OCI-LY1 (cell line): ENCODE data around the gene FCGR2B.
A peak's percentile ranks its signal among the peaks of the same experiment; 100 is the strongest.

Experiments
- H2AFZ ChIP-seq: fragments of 200-600 bp; sonication (generic), shearing (Covaris generic); 2 replicates; pipeline ENCODE4 v1.6.0; 2014; ENCODE audit warnings: antibody characterized with exemption, mild to moderate bottlenecking, low read length
- H3F3A ChIP-seq: fragments of 200-600 bp; sonication (generic), shearing (Covaris generic); 2 replicates; pipeline ENCODE4 v1.6.0; 2014; ENCODE audit warnings: mild to moderate bottlenecking, antibody characterized with exemption, low read length, moderate library complexity; ENCODE audit not compliant: insufficient read depth
- H3K27ac ChIP-seq: fragments of 200-600 bp; sonication (generic); 2 replicates; pipeline ENCODE4 v1.5.1; 2014; ENCODE audit warnings: low read length, mixed run types, mild to moderate bottlenecking, low read depth; ENCODE audit not compliant: poor library complexity, severe bottlenecking
- H3K27me3 ChIP-seq: fragments of 200-600 bp; sonication (generic); 2 replicates; pipeline ENCODE4 v1.6.0; 2014; ENCODE audit warnings: antibody characterized with exemption, mild to moderate bottlenecking, low read length, moderate library complexity; ENCODE audit not compliant: insufficient read depth
- H3K36me3 ChIP-seq: fragments of 200-600 bp; sonication (generic); 2 replicates; pipeline ENCODE4 v1.6.1; 2014; ENCODE audit warnings: mild to moderate bottlenecking, antibody characterized with exemption, low read length, moderate library complexity, mixed read lengths; ENCODE audit not compliant: insufficient read depth
- H3K4me1 ChIP-seq: fragments of 200-600 bp; sonication (generic); 2 replicates; pipeline ENCODE4 v1.5.1; 2014; ENCODE audit warnings: mild to moderate bottlenecking, low read length, moderate library complexity; ENCODE audit not compliant: insufficient read depth, severe bottlenecking
- H3K4me2 ChIP-seq: fragments of 200-600 bp; sonication (generic), shearing (Covaris generic); 2 replicates; pipeline ENCODE4 v1.6.1; 2014; ENCODE audit warnings: low read length
- H3K4me3 ChIP-seq: fragments of 200-600 bp; sonication (generic); 2 replicates; pipeline ENCODE4 v1.5.1; 2014; ENCODE audit warnings: low read length, low read depth, mild to moderate bottlenecking, mixed read lengths; ENCODE audit not compliant: poor library complexity, severe bottlenecking
- H3K79me2 ChIP-seq: fragments of 200-600 bp; shearing (Covaris generic); 2 replicates; pipeline ENCODE4 v1.6.1; 2016; ENCODE audit warnings: mixed run types, low read length, mixed read lengths; ENCODE audit not compliant: insufficient read depth
- H3K9ac ChIP-seq: fragments of 200-600 bp; sonication (generic), shearing (Covaris generic); 2 replicates; pipeline ENCODE4 v1.6.1; 2014; ENCODE audit warnings: mild to moderate bottlenecking, low read length, mixed read lengths
- H3K9me2 ChIP-seq: fragments of 200-600 bp; sonication (generic), shearing (Covaris generic); 2 replicates; pipeline ENCODE4 v1.6.1; 2014; ENCODE audit warnings: low read depth, mild to moderate bottlenecking, low read length, mixed read lengths
- H3K9me3 ChIP-seq: fragments of 200-600 bp; shearing (Covaris generic); 2 replicates; pipeline ENCODE4 v1.6.1; 2014; ENCODE audit warnings: low read length, mixed read lengths
- H4K20me1 ChIP-seq: fragments of 200-600 bp; sonication (generic), shearing (Covaris generic); 2 replicates; pipeline ENCODE4 v1.6.0; 2016; ENCODE audit warnings: mild to moderate bottlenecking, low read length; ENCODE audit not compliant: insufficient read depth
- EZH2 ChIP-seq: fragments of 200-600 bp; sonication (generic), shearing (Covaris generic); IDR thresholded peaks from 2 replicates; pipeline ENCODE4 v1.8.0; 2017; ENCODE audit warnings: borderline replicate concordance, mixed run types, mild to moderate bottlenecking, antibody characterized with exemption, low read length, moderate library complexity, mixed read lengths
- TF ChIP-seq, protein P1 (sequence below): fragments of 200-600 bp; sonication (generic), shearing (Covaris generic); IDR thresholded peaks from 2 replicates; pipeline ENCODE4 v1.5.1; 2017; ENCODE audit warnings: mild to moderate bottlenecking, antibody characterized with exemption, low read length, moderate library complexity, mixed read lengths

Gene FCGR2B

DNA sequence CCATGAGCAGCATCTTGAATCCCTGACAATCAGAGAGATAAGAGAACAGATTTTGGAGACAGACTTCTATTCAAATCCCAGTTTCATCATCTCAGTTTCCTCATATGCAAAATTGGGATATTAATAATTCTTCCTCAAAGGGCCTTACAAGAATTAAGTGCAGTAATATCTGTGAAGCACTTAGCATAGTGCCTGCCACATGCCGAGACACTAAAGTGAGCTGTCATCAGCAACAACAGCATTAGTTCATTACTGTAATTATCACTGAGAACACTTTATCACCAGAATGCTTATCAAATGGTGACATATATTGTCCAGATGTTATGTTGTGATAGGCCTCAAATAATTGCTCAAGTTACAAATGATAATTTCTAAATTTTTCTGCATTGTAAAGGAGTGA, 57.5 kb downstream of the FCGR2B start:
- H3K9me3 ChIP-seq = no peaks in the 10 kb centered on the region

DNA sequence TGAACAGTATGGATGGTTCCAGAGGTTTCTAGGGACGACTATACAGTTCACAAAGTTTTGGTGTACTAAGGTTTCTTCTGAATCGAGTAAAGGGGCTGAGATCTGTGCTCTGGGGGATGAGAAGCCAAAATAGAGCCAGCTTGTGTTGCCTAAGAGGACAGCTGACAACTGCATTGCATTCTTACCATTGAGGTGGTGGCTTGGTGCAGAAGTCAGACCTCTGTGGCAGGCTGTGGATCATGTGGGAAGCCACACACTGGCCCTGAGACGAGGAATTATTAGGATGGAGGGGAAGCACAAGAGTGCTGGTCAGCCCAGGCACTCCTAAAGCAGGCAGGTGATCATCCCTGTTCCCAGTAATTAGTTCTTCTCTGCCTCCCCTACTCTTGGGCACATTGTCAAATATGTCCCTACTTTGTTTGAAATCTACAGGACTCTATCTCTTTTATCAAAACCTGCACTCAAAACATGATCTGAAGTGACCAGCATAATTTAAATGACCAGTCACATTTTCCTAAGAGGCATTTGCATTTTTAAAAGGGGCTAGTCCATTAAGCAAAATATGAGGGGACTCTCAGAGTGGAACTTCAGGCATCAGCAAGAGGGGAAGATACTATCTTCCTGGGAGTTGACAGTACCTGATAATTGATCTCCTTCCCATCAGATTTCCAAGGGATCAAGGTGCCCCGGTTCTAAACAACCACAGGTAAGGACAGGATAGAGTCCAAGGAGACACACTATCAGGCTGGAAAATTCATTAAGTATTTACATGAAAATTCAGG, 58.2 kb downstream of the FCGR2B start, which contains the start of gene FCRLB:
Gene FCRLB, plus strand, starts transcription at position 589 of the 782 bp plus-strand sequence. CDS start 1,129 bp downstream, outside the sequence.
- peak within 1 kb of the TSS; percentile 78 for H3K4me3 ChIP-seq

More for the DNA sequence above, 57.5 kb downstream of the FCGR2B start:
- TF ChIP-seq, protein P1, sequence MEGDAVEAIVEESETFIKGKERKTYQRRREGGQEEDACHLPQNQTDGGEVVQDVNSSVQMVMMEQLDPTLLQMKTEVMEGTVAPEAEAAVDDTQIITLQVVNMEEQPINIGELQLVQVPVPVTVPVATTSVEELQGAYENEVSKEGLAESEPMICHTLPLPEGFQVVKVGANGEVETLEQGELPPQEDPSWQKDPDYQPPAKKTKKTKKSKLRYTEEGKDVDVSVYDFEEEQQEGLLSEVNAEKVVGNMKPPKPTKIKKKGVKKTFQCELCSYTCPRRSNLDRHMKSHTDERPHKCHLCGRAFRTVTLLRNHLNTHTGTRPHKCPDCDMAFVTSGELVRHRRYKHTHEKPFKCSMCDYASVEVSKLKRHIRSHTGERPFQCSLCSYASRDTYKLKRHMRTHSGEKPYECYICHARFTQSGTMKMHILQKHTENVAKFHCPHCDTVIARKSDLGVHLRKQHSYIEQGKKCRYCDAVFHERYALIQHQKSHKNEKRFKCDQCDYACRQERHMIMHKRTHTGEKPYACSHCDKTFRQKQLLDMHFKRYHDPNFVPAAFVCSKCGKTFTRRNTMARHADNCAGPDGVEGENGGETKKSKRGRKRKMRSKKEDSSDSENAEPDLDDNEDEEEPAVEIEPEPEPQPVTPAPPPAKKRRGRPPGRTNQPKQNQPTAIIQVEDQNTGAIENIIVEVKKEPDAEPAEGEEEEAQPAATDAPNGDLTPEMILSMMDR = no peak
- TF ChIP-seq EZH2 = no peak
- H3K4me2 ChIP-seq = peak overlapping the region; percentile 85
- H3K79me2 ChIP-seq = peaks cover 11% of the 10 kb centered on the region; the same call in 1 of the 2 replicates
- peak overlapping the region; percentile 92 for H3K27ac ChIP-seq
- no peaks in the 10 kb centered on the region for H3K9me2 ChIP-seq
- no peaks in the 10 kb centered on the region for H4K20me1 ChIP-seq
- no peak overlapping the region for H2AFZ ChIP-seq
- H3K27me3 ChIP-seq = no peaks in the 10 kb centered on the region
- H3F3A ChIP-seq = 0 out of 2 replicates have a peak, but pooled peaks cover 3% of the 10 kb centered on the region
- peaks cover 12% of the 10 kb centered on the region; the same call in 1 of the 2 replicates for H3K36me3 ChIP-seq
- peak overlapping the region; percentile 69 for H3K9ac ChIP-seq
- peak overlapping the region; percentile 78 for H3K4me3 ChIP-seq
- H3K4me1 ChIP-seq = peaks cover 95% of the 10 kb centered on the region

DNA sequence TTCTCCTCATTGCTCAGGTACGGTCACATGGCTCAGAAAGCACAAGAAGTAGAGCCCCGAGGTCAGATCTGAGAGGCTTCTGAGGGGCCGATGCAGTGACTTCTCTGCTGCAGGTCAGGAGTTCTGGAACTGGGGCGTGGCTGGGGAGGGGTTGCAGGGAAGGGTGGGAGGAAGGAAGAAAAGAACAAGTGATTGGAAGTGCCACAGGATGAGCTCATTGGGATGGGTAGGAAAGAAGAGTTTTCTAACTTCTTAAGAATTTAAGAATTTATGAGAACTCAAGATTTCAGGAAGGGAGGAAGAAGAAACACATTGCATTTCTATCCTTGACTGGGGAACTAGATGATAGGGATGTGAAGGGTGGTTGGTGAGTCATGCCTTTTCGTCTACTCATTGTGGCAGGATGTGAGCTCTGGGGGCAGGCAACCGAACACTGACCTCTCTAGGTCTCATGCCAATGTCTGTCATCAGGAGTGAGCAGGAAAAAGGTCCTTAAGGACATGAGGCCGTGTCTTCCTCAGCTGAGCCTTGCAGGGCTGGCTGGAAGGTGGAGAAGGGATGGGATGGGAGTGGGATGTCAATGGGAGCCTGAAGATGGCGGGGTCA, 58.9 kb downstream of the FCGR2B start:
- Histone ChIP-seq H3K79me2 (peaks cover 11% of the 10 kb centered on the region; the same call in 1 of the 2 replicates), H3K9ac (peak overlapping the region; percentile 69), H3K4me1 (peaks cover 93% of the 10 kb centered on the region), H3F3A (0 out of 2 replicates have a peak, but pooled peaks cover 3% of the 10 kb centered on the region), H3K27ac (peak overlapping the region; percentile 92), H3K4me3 (peak overlapping the region; percentile 78), H3K36me3 (peaks cover 12% of the 10 kb centered on the region; the same call in 1 of the 2 replicates), H4K20me1 (no peaks in the 10 kb centered on the region), H3K27me3 (no peaks in the 10 kb centered on the region), H3K4me2 (peak overlapping the region; percentile 85), H3K9me3 (no peaks in the 10 kb centered on the region), H2AFZ (no peak overlapping the region), H3K9me2 (no peaks in the 10 kb centered on the region)
- TF ChIP-seq, protein P1 = no peak
- TF ChIP-seq EZH2 = no peak

More for the DNA sequence above, 58.2 kb downstream of the FCGR2B start, which contains the start of gene FCRLB:
- Histone ChIP-seq H3K27ac (peak within 1 kb of the TSS; percentile 92), H2AFZ (no peak within 1 kb of the TSS), H4K20me1 (no peaks in the 10 kb centered on the region), H3K4me2 (peak within 1 kb of the TSS; percentile 85), H3K9me3 (no peaks in the 10 kb centered on the region), H3K27me3 (no peaks in the 10 kb centered on the region), H3K4me1 (peaks cover 100% of the 10 kb centered on the region), H3K36me3 (peaks cover 12% of the 10 kb centered on the region; the same call in 1 of the 2 replicates), H3K79me2 (peaks cover 11% of the 10 kb centered on the region; the same call in 1 of the 2 replicates), H3K9me2 (no peaks in the 10 kb centered on the region), H3K9ac (peak within 1 kb of the TSS; percentile 69), H3F3A (0 out of 2 replicates have a peak, but pooled peaks cover 3% of the 10 kb centered on the region)
- TF ChIP-seq, protein P1 = no peak
- no peak for TF ChIP-seq EZH2
